GM12865 (cell line): ENCODE data around the gene HIVEP1.

Experiments used
- DNase-seq: peaks from one replicate; pipeline ENCODE4 v3.0.0; 2010; ENCODE audit warnings: low read depth
- H3K4me3 ChIP-seq: 2 replicates; pipeline ENCODE4 v1.5.1; 2011; ENCODE audit warnings: mild to moderate bottlenecking, low read depth, low read length, control low read depth
- CTCF ChIP-seq: IDR thresholded peaks from 2 replicates; pipeline ENCODE4 v1.5.1; 2011; ENCODE audit warnings: low read length, control low read depth, low read depth, inconsistent platforms; ENCODE audit not compliant: insufficient read depth; ENCODE audit errors: missing control alignments

HIVEP1 gene

GRCh38 chr6:11970114-11970513 is 42.0 kb upstream of the HIVEP1 start:
- TF ChIP-seq CTCF = no peak
- H3K4me3 ChIP-seq = no peak overlapping the region
- no peak for DNase-seq

GRCh38 chr6:11971154-11971553 is 41.0 kb upstream of the HIVEP1 start:
- DNase-seq = no peak
- no peak for TF ChIP-seq CTCF
- no peak overlapping the region for H3K4me3 ChIP-seq

GRCh38 chr6:11972270-11972669 is 39.8 kb upstream of the HIVEP1 start:
- no peak for DNase-seq
- H3K4me3 ChIP-seq = no peak overlapping the region
- no peak for TF ChIP-seq CTCF

- H3K4me3 ChIP-seq = no peak overlapping the region
- no peak for DNase-seq
These were observed 39.3 kb upstream of the HIVEP1 start for GRCh38 chr6:11972806-11973205.

GRCh38 chr6:11973238-11973637 is 38.9 kb upstream of the HIVEP1 start:
- DNase-seq = no peak
- no peak for TF ChIP-seq CTCF
- no peak overlapping the region for H3K4me3 ChIP-seq

More at GRCh38 chr6:11972806-11973205, 39.3 kb upstream of the HIVEP1 start:
- no peak for TF ChIP-seq CTCF

GRCh38 chr6:11974089-11974488 is 38.0 kb upstream of the HIVEP1 start:
- H3K4me3 ChIP-seq = no peak overlapping the region
- no peak for DNase-seq
- TF ChIP-seq CTCF = no peak

- no peak overlapping the region for H3K4me3 ChIP-seq
- TF ChIP-seq CTCF = no peak
- peak; percentile 88 for DNase-seq
These were observed 36.6 kb upstream of the HIVEP1 start for GRCh38 chr6:11975353-11975977.
